ENCODE results near the gene OTUD5. TPM values are rescaled to one million over a fixed set of nuclear protein-coding genes. Genes with fewer than 3 reads are reported as not detected.

Gene OTUD5
- total RNA-seq (56.2 TPM), polyA plus RNA-seq (ENCODE audit: insufficient read depth, low read depth, low replicate concordance) (40.2 TPM)
- long read RNA-seq, donor 1, partial matches to known transcripts = 7 of 9 reads
- long read RNA-seq, donor 1, other reads (novel, unspliced or antisense) = 0 of 9 reads
- long read RNA-seq, donor 2, partial matches to known transcripts = 0 of 3 reads
- long read RNA-seq, donor 2, other reads (novel, unspliced or antisense) = 0 of 3 reads
- long read RNA-seq, donor 3, partial matches to known transcripts = 0 of 4 reads
- long read RNA-seq, donor 3, other reads (novel, unspliced or antisense) = 0 of 4 reads
- long read RNA-seq, donor 4, transcript OTUD5-202 (9 exons, 2,692 nt) = major isoform, 6 of 8 reads
- long read RNA-seq, donor 4, partial matches to known transcripts = 0 of 8 reads
- long read RNA-seq, donor 4, other reads (novel, unspliced or antisense) = 0 of 8 reads
- long read RNA-seq, donor 5 = 0 reads
- long read RNA-seq, donor 6 = 0 reads
- long read RNA-seq, donor 7, transcript OTUD5-202 (9 exons, 2,692 nt) = major isoform, 36 of 83 reads
- long read RNA-seq, donor 7, transcript OTUD5-203 (10 exons, 2,682 nt) = minor isoform, 5 of 83 reads
- long read RNA-seq, donor 7, partial matches to known transcripts = 7 of 83 reads
- long read RNA-seq, donor 7, other reads (novel, unspliced or antisense) = 32 of 83 reads
- long read RNA-seq, donor 8 = 0 reads
- long read RNA-seq, donor 9, partial matches to known transcripts = 0 of 3 reads
- long read RNA-seq, donor 9, other reads (novel, unspliced or antisense) = 0 of 3 reads
- long read RNA-seq, donor 10, transcript OTUD5-202 (9 exons, 2,692 nt) = major isoform, 5 of 27 reads
- long read RNA-seq, donor 10, partial matches to known transcripts = 21 of 27 reads
- long read RNA-seq, donor 10, other reads (novel, unspliced or antisense) = 0 of 27 reads

GRCh38 chrX:48957477-48957826, at the start of gene OTUD5:
Gene OTUD5, minus strand, starts transcription at chrX:48957607. Its CDS starts 37 bp downstream, at chrX:48957570.
- no peak for FAIRE-seq
- Histone ChIP-seq H3K36me3 (ENCODE audit: control insufficient read depth in 2 of 3, insufficient read depth in 3 of 3, low read length in 3 of 3) (peaks cover 0 to 4% (median 0%) of the 10 kb centered on the region in 3 donors), H3K9ac (ENCODE audit: low read length in 3 of 3) (peak within 1 kb of the TSS; percentile 15 to 86 (median 84)), H3K4me1 (ENCODE audit: control insufficient read depth in 2 of 3, insufficient read depth in 2 of 3, low read depth in 1 of 3, low read length in 3 of 3) (peaks cover 0 to 27% (median 0%) of the 10 kb centered on the region in 3 donors), H3K27me3 (ENCODE audit: control insufficient read depth, insufficient read depth, low read length) (no peaks in the 10 kb centered on the region), H3K27ac (ENCODE audit: low read depth in 2 of 2, low read length in 2 of 2) (peak within 1 kb of the TSS; percentile 99), H3K9me3 (ENCODE audit: control insufficient read depth in 2 of 3, insufficient read depth in 1 of 3, low read length in 3 of 3) (no peaks in the 10 kb centered on the region), H3K4me3 (ENCODE audit: low read length in 3 of 3) (peak within 1 kb of the TSS; percentile 90 to 94 (median 92))
- DNase-seq = peak in 3 of 5 donors; percentile 63 to 91 (median 81)
- intact Hi-C loops (cut with DNase I) = no loop called here
- TF ChIP-seq CTCF (IDR thresholded peaks at IDR 0.05; ENCODE audit: borderline replicate concordance, extremely low read depth, insufficient read depth) = no peak

DNA sequence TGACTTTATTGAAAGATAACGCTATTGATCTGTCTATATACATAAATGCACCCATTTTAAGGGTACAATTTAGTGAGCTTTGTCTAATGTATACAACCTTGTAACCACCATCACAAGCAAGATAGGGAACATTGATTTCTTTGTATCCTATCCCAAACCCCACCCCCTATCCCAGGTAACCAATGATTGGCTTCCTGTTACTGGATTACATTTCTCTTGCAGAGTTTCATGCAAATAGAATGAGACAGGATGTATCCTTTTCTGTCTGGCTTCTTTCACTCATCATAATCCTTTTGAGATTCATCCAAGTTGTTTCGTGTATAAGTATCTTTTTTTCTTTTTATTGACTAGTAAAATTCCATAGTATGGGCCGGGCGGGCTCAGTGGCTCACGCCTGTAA, 46.3 kb upstream of the OTUD5 start:
- Histone ChIP-seq H3K36me3 (ENCODE audit: control insufficient read depth in 2 of 3, insufficient read depth in 3 of 3, low read length in 3 of 3) (no peaks in the 10 kb centered on the region), H3K27me3 (ENCODE audit: control insufficient read depth, insufficient read depth, low read length) (no peaks in the 10 kb centered on the region), H3K9me3 (ENCODE audit: control insufficient read depth in 2 of 3, insufficient read depth in 1 of 3, low read length in 3 of 3) (no peaks in the 10 kb centered on the region), H3K9ac (ENCODE audit: low read length in 3 of 3) (no peak overlapping the region), H3K4me1 (ENCODE audit: control insufficient read depth in 2 of 3, insufficient read depth in 2 of 3, low read depth in 1 of 3, low read length in 3 of 3) (peaks cover 0 to 6% (median 0%) of the 10 kb centered on the region in 3 donors), H3K4me3 (ENCODE audit: low read length in 3 of 3) (no peak overlapping the region), H3K27ac (ENCODE audit: low read depth in 2 of 2, low read length in 2 of 2) (no peak overlapping the region)
- no peak for TF ChIP-seq CTCF (IDR thresholded peaks at IDR 0.05; ENCODE audit: borderline replicate concordance, extremely low read depth, insufficient read depth)
- FAIRE-seq (no peak), DNase-seq (no peak)
- intact Hi-C loops (cut with DNase I) = no loop called here

DNA sequence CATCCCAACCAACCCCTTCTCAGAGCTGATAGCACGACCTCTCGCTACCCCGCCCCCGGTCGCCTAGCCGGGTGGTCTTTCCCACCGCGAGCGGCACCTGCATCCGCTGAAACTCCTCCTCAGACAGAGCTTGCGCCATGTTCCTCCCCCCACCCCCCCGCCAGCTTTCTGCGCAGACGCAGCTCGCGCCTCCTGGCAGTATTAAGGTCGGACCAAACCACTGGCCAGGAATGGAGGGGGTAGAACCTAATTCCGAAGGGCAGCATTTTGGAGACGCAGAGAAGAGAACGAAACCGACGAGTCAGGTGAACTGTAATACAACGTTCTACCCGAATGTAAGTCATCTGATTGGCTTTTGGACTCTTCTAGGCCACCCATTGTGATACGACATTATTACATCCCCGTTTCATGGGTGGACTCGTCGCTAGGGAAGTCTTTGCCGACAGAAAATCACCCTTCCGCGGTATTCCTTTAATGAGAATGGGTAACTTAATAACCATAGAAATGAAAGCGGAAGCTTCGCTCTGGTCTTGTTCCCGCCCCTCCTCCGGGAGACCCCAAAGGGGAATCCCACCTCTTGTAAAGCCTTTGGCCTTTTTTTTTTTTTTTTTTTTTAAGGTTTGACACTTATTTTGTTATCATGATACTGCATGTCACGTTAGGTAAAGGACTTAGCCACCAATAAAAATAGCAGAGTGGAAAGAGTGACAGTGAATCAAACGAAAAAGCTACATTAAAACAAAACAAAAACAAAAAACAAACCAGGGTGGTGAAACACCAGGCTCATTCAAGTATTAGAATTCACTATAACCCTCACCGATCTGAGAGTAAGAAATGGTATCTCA, 44.9 kb upstream of the OTUD5 start, which contains the start of gene GRIPAP1:
GRIPAP1 (minus strand) TSS at position 174 of the 845 bp plus-strand sequence; CDS start at position 139, 35 bp downstream.
- Histone ChIP-seq H3K36me3 (ENCODE audit: control insufficient read depth in 2 of 3, insufficient read depth in 3 of 3, low read length in 3 of 3) (peaks cover 3 to 5% (median 4%) of the 10 kb centered on the region in 3 donors), H3K27ac (ENCODE audit: low read depth in 2 of 2, low read length in 2 of 2) (peak within 1 kb of the TSS; percentile 90 to 94), H3K4me1 (ENCODE audit: control insufficient read depth in 2 of 3, insufficient read depth in 2 of 3, low read depth in 1 of 3, low read length in 3 of 3) (peaks cover 0 to 6% (median 0%) of the 10 kb centered on the region in 3 donors), H3K4me3 (ENCODE audit: low read length in 3 of 3) (peak within 1 kb of the TSS; percentile 92 to 97 (median 94)), H3K9me3 (ENCODE audit: control insufficient read depth in 2 of 3, insufficient read depth in 1 of 3, low read length in 3 of 3) (no peaks in the 10 kb centered on the region), H3K9ac (ENCODE audit: low read length in 3 of 3) (peak within 1 kb of the TSS; percentile 77 to 92 (median 81)), H3K27me3 (ENCODE audit: control insufficient read depth, insufficient read depth, low read length) (no peaks in the 10 kb centered on the region)
- peak; percentile 81 to 94 (median 90) for DNase-seq
- intact Hi-C loops (cut with DNase I) = no loop called here
- peak; percentile 89 for FAIRE-seq
- no peak for TF ChIP-seq CTCF (IDR thresholded peaks at IDR 0.05; ENCODE audit: borderline replicate concordance, extremely low read depth, insufficient read depth)
